Measurements from ENCODE around the gene PTDSS2.

- no peak for TF ChIP-seq SREBF2 (IDR thresholded peaks at IDR 0.05; ENCODE audit: low read length)
- TF ChIP-seq CEBPZ (IDR thresholded peaks at IDR 0.05; ENCODE audit: low read depth, low read length) = no peak
- no peak for TF ChIP-seq NFIC (IDR thresholded peaks at IDR 0.05; ENCODE audit: low read depth, low read length)
- TF ChIP-seq POLR2A (IDR thresholded peaks at IDR 0.05; ENCODE audit: low read depth, low read length) = no peak
- no peak for TF ChIP-seq CTCF (IDR thresholded peaks at IDR 0.05 in 2 of 3, conservative IDR thresholded peaks at IDR 0.05 in 1 of 3; ENCODE audit: control insufficient read depth in 2 of 3, extremely low read depth in 1 of 3, insufficient read depth in 1 of 3, low read depth in 3 of 3, low read length in 3 of 3)
- no peak for TF ChIP-seq MTA3 (IDR thresholded peaks at IDR 0.05; ENCODE audit: borderline replicate concordance, low read length)
- no peak for TF ChIP-seq TAF1 (IDR thresholded peaks at IDR 0.05; ENCODE audit: borderline replicate concordance, low read depth, low read length)
- no peak for TF ChIP-seq BRCA1 (IDR thresholded peaks at IDR 0.05; ENCODE audit: low read depth, low read length)
- TF ChIP-seq SPI1 (IDR thresholded peaks at IDR 0.05; ENCODE audit: borderline replicate concordance, insufficient read depth, low read depth, low read length) = no peak
These were observed 15.6 kb upstream of the PTDSS2 start for GRCh38 chr11:434496-434895.

All from GM12878 (cell line).